ENCODE measurements around the gene LRMDA. TPM values are rescaled to one million over a fixed set of nuclear protein-coding genes. Genes with fewer than 3 reads are reported as not detected.

The LRMDA gene
- total and polyA plus RNA-seq, 2 of the 8 experiments (the other 6 are each of a cell fraction or from before 2014, with no cell fraction given): 0.86 to 2.8 TPM

DNA sequence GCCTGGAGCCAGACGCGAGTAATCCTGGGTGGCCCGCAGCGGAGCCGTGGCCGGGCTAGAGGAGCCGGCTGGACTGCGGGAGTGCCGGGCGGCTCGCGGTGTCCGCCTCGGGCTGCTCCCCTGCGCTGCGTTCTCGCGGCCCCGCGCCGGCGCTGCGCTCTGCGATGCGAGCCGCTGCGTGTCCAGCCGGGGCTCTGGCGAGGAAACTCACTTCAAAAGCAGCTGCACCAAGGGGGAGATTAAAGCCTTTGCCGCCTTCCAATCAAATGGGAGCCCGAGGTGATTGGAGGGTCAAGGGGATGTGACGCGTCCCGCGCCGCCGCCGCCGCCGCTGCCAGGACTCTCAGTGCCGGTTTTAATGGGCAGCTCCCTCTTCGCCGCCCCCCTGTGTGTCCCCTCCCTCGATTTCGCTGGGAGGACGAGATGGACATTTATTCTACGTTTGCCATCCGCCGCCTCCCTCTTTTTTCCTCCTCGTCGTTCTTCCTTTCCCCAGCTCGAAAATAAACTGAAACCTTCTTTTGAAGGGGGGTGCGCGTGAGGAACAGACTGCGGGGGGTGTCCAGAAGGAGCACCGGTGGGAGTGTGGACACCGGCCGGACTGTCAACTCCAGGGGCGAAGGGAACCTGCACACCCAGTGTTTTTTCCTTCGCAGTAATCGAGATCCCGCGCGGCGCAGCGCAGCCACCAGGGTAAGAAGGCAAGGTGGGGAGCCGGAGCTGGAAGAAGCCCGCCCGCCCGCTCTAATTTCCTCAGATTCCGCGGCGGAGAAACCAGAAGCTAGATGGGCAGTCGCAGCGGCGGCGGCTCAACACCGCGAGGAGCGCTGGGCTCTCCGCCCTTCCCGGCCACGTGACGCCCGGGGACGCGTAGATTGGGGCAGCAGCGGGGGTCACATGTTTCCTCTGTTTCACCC is 29.6 kb upstream of the LRMDA start, which contains the start of gene ZNF503:
TSS of gene ZNF503 (minus strand) at position 196 of the 917 bp plus-strand sequence. CDS start 345 bp downstream, outside the sequence.
- Histone ChIP-seq H3K56ac (replicated peaks; ENCODE audit: insufficient read length, low read depth, low read length) (no peak within 1 kb of the TSS), H3K4ac (replicated peaks; ENCODE audit: insufficient read length, low read depth, low read length) (no peak within 1 kb of the TSS), H4K5ac (ENCODE audit: insufficient read length, low read depth, low read length) (no peak within 1 kb of the TSS), H2AFZ (ENCODE audit: low read length) (peak within 1 kb of the TSS; percentile 64; the same call in 1 of the 2 replicates), H3K4me3 (ENCODE audit: extremely low read depth in 1 of 4, insufficient read depth in 2 of 4, low read depth in 3 of 4, low read length in 4 of 4) (peak within 1 kb of the TSS; percentile 48 to 64 (median 58)), H2BK12ac (ENCODE audit: low read depth, low read length) (no peak within 1 kb of the TSS), H3K4me2 (ENCODE audit: insufficient read depth in 1 of 2, low read depth in 2 of 2, low read length in 2 of 2) (peak within 1 kb of the TSS; percentile 91 to 97), H3K27ac (ENCODE audit: low read depth, low read length) (no peak within 1 kb of the TSS), H3K14ac (ENCODE audit: insufficient read length) (no peak within 1 kb of the TSS), H4K91ac (replicated peaks; ENCODE audit: insufficient read length, low read length) (no peak within 1 kb of the TSS), H3K9me3 (ENCODE audit: insufficient read depth in 2 of 2, low read depth in 1 of 2, low read length in 1 of 2) (no peaks in the 10 kb centered on the region; a peak in 1 of 4 replicates), H4K8ac (ENCODE audit: extremely low read depth, insufficient read depth, low read length) (peak within 1 kb of the TSS; percentile 17; the same call in 1 of the 2 replicates), H3K4me1 (replicated peaks in 1 of 4; ENCODE audit: control insufficient read depth in 3 of 4, insufficient read depth in 4 of 4, low read length in 3 of 4) (peaks cover 8 to 43% (median 29%) of the 10 kb centered on the region in 4 experiments), H3K23me2 (ENCODE audit: low read depth, low read length) (peaks cover 31% of the 10 kb centered on the region), H3K79me2 (ENCODE audit: control insufficient read depth in 1 of 2, insufficient read depth in 2 of 2, low read length in 2 of 2) (no peaks in the 10 kb centered on the region), H3K23ac (ENCODE audit: insufficient read length) (no peak within 1 kb of the TSS), H3K36me3 (ENCODE audit: control insufficient read depth in 2 of 4, insufficient read depth in 4 of 4, low read length in 3 of 4) (peaks cover 0 to 6% (median 0%) of the 10 kb centered on the region in 4 experiments; a peak in 1 of 8 replicates), H3K18ac (ENCODE audit: extremely low read depth, low read length) (no peak within 1 kb of the TSS; the same call in 1 of the 2 replicates), H3K27me3 (replicated peaks in 1 of 4; ENCODE audit: control insufficient read depth in 3 of 4, extremely low read depth in 1 of 4, insufficient read depth in 3 of 4, low read length in 3 of 4) (peaks cover 79 to 99% (median 88%) of the 10 kb centered on the region in 4 experiments), H2BK20ac (ENCODE audit: low read length) (no peak within 1 kb of the TSS), H2BK15ac (ENCODE audit: low read length) (no peak within 1 kb of the TSS), H3K79me1 (ENCODE audit: low read depth, low read length) (no peaks in the 10 kb centered on the region), H3K9ac (replicated peaks in 1 of 4; ENCODE audit: extremely low read depth in 1 of 4, low read depth in 3 of 4, low read length in 3 of 4) (no peak within 1 kb of the TSS), H2BK5ac (ENCODE audit: low read depth, low read length) (no peak within 1 kb of the TSS), H2AK5ac (ENCODE audit: low read depth, low read length) (no peak within 1 kb of the TSS), H2BK120ac (replicated peaks; ENCODE audit: low read depth, low read length) (no peak within 1 kb of the TSS), H4K20me1 (replicated peaks in 1 of 2; ENCODE audit: control insufficient read depth in 1 of 2, insufficient read depth in 2 of 2, low read length in 2 of 2) (peaks cover 16 to 24% of the 10 kb centered on the region in 2 experiments)
- FAIRE-seq: no peak
- ChIA-PET CTCF (ENCODE audit: partially characterized antibody) (interaction anchor here (0.7 to 1.9 kb wide), 11 partner anchors 9 to 902 kb away, joined by 3 to 6 read pairs (median 3); no protein-coding TSS in a partner anchor), POLR2A (ENCODE audit: partially characterized antibody) (interaction anchor here (1.1 to 1.2 kb wide), 2 partner anchors 9 to 28 kb away, joined by 3 read pairs; no protein-coding TSS in a partner anchor)
- DNase-seq (ENCODE audit: low read depth in 1 of 2, low spot score in 2 of 2): peak; percentile 81 to 88
- WGBS, 2 experiments (ENCODE audit: extremely low coverage in 1 of 2, insufficient coverage in 1 of 2, insufficient read length in 1 of 2, insufficient replicate concordance in 2 of 2, low coverage in 1 of 2, low lambda C conversion rate in 2 of 2, missing lambda C conversion rate in 1 of 2): 2% methylated on average over 37 of the region's 88 CpGs; no CpG with 5 or more reads in 1 of the 2 experiments
- peak in 1 of 2 experiments; percentile 7; a peak in 1 of 3 replicates for TF ChIP-seq EP300 (IDR thresholded peaks at IDR 0.05; ENCODE audit: borderline replicate concordance in 1 of 2, low read depth in 2 of 2, low read length in 2 of 2)
- TF ChIP-seq KDM4A (IDR thresholded peaks at IDR 0.05; ENCODE audit: low read depth, low read length, severe bottlenecking): peak; percentile 85
- TF ChIP-seq, protein P1, sequence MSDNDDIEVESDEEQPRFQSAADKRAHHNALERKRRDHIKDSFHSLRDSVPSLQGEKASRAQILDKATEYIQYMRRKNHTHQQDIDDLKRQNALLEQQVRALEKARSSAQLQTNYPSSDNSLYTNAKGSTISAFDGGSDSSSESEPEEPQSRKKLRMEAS (IDR thresholded peaks at IDR 0.05): peak; percentile 88
- peak; percentile 58 for TF ChIP-seq ASH2L (IDR thresholded peaks at IDR 0.05; ENCODE audit: low read length)
- TF ChIP-seq SIN3A (conservative IDR thresholded peaks at IDR 0.05 in 1 of 2, IDR thresholded peaks at IDR 0.05 in 1 of 2; ENCODE audit: low read depth in 1 of 2, low read length in 2 of 2): no peak
- TF ChIP-seq, protein P2, sequence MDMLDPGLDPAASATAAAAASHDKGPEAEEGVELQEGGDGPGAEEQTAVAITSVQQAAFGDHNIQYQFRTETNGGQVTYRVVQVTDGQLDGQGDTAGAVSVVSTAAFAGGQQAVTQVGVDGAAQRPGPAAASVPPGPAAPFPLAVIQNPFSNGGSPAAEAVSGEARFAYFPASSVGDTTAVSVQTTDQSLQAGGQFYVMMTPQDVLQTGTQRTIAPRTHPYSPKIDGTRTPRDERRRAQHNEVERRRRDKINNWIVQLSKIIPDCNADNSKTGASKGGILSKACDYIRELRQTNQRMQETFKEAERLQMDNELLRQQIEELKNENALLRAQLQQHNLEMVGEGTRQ (IDR thresholded peaks at IDR 0.05; ENCODE audit: low read length): peak; percentile 96
- TF ChIP-seq, protein P3, sequence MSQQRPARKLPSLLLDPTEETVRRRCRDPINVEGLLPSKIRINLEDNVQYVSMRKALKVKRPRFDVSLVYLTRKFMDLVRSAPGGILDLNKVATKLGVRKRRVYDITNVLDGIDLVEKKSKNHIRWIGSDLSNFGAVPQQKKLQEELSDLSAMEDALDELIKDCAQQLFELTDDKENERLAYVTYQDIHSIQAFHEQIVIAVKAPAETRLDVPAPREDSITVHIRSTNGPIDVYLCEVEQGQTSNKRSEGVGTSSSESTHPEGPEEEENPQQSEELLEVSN (IDR thresholded peaks at IDR 0.05): peak; percentile 12; the same call in 1 of the 2 replicates
